Activated CD4-positive, alpha-beta memory T cell treated with anti-CD3 and anti-CD28 coated beads, Interleukin-2, amount 10 ng/mL, durations not matched to agents 7 days and 5 days (primary cell): ENCODE data around the gene IL1RL2. TPM values are rescaled to one million over a fixed set of nuclear protein-coding genes. Genes with fewer than 3 reads are reported as not detected.

Experiments used
- CTCF ChIA-PET: fragments of 350-600 bp; sonication (Branson Sonifier 250); formaldehyde crosslinking; loops from one replicate; lab custom pipeline; 2021; ENCODE audit warnings: antibody characterized with exemption, inconsistent platforms; lab: Charles Lee
- POLR2A ChIA-PET: fragments of 350-600 bp; sonication (Branson Sonifier 250); formaldehyde crosslinking; loops from one replicate; lab custom pipeline; 2021; ENCODE audit warnings: antibody characterized with exemption; lab: Charles Lee
- DNase-seq: peaks from one replicate; pipeline ENCODE4 v3.0.0-alpha.2; 2020
- H3K27ac Mint-ChIP-seq: one replicate; pipeline ENCODE4 v1.8.0; 2021; ENCODE audit warnings: mild to moderate bottlenecking, mixed read lengths
- H3K27me3 Mint-ChIP-seq: one replicate; pipeline ENCODE4 v1.8.0; 2021; ENCODE audit warnings: mixed read lengths
- H3K36me3 Mint-ChIP-seq: one replicate; pipeline ENCODE4 v1.8.0; 2021; ENCODE audit warnings: low read depth, mixed read lengths
- H3K4me1 Mint-ChIP-seq: one replicate; pipeline ENCODE4 v1.8.0; 2021; ENCODE audit warnings: mixed read lengths
- H3K4me3 Mint-ChIP-seq: one replicate; pipeline ENCODE4 v1.8.0; 2021; ENCODE audit warnings: mild to moderate bottlenecking, mixed read lengths
- H3K9me3 Mint-ChIP-seq: one replicate; pipeline ENCODE4 v1.8.0; 2021; ENCODE audit warnings: mixed read lengths
- total RNA-seq, 2 experiments: library from RNA; stranded (reverse); gene quantifications; one replicate each; pipeline ENCODE4 v1.2.3, GENCODE V29; 2021

IL1RL2 gene
- total RNA-seq, 2 experiments from 2014 or later, result not detected

GRCh38 chr2:102238778-102239177, 52.0 kb downstream of the IL1RL2 start:
- DNase-seq, result no peak
- Mint-ChIP-seq H3K27me3 (peaks cover 11% of the 10 kb centered on the region), H3K4me1 (peaks cover 50% of the 10 kb centered on the region), H3K9me3 (no peaks in the 10 kb centered on the region), H3K4me3 (no peak overlapping the region), H3K36me3 (no peaks in the 10 kb centered on the region), H3K27ac (no peak overlapping the region)
- ChIA-PET POLR2A (no interaction called here), CTCF (interaction anchor here (3.1 to 4.8 kb wide), 5 partner anchors 13 to 354 kb away, joined by 43 to 95 read pairs (median 71); no protein-coding TSS in a partner anchor)

- POLR2A ChIA-PET, result interaction anchor here (0.8 kb wide), 1 partner anchor 204 kb away, joined by 3 read pairs; no protein-coding TSS in a partner anchor
- Mint-ChIP-seq H3K4me1 (peaks cover 44% of the 10 kb centered on the region), H3K4me3 (no peak overlapping the region), H3K27ac (no peak overlapping the region), H3K27me3 (peaks cover 11% of the 10 kb centered on the region), H3K36me3 (no peaks in the 10 kb centered on the region), H3K9me3 (no peaks in the 10 kb centered on the region)
- CTCF ChIA-PET, result interaction anchor here (0.6 to 4.8 kb wide), 21 partner anchors 10 to 366 kb away, joined by 3 to 95 read pairs (median 13); partner anchors contain the start of gene IL18R1
- DNase-seq, result no peak
Measured at GRCh38 chr2:102239344-102239743, 52.5 kb downstream of the IL1RL2 start.

GRCh38 chr2:102240640-102241370, 54.0 kb downstream of the IL1RL2 start:
- no peaks in the 10 kb centered on the region for H3K36me3 Mint-ChIP-seq
- ChIA-PET POLR2A (interaction anchor here (0.8 to 1.5 kb wide), 11 partner anchors 10 to 357 kb away, joined by 3 to 9 read pairs (median 3); no protein-coding TSS in a partner anchor), CTCF (interaction anchor here (0.6 to 4.8 kb wide), 113 partner anchors 8 to 960 kb away, joined by 3 to 95 read pairs (median 4); partner anchors contain the start of genes IL18R1, IL18RAP and IL1R1)
- H3K4me3 Mint-ChIP-seq, result no peak overlapping the region
- H3K27me3 Mint-ChIP-seq, result peaks cover 11% of the 10 kb centered on the region
- H3K4me1 Mint-ChIP-seq, result peaks cover 33% of the 10 kb centered on the region
- DNase-seq, result peak; percentile 89
- H3K9me3 Mint-ChIP-seq, result no peaks in the 10 kb centered on the region
- peak overlapping the region; percentile 18 for H3K27ac Mint-ChIP-seq

GRCh38 chr2:102241616-102242305, 54.9 kb downstream of the IL1RL2 start:
- ChIA-PET POLR2A (interaction anchor here (1.5 kb wide), 2 partner anchors 11 to 234 kb away, joined by 5 to 9 read pairs; no protein-coding TSS in a partner anchor), CTCF (interaction anchor here (1.1 to 4.8 kb wide), 20 partner anchors 10 to 376 kb away, joined by 3 to 95 read pairs (median 11); partner anchors contain the start of gene IL18R1)
- Mint-ChIP-seq H3K36me3 (no peaks in the 10 kb centered on the region), H3K27ac (no peak overlapping the region), H3K4me3 (no peak overlapping the region), H3K9me3 (no peaks in the 10 kb centered on the region), H3K4me1 (peaks cover 33% of the 10 kb centered on the region), H3K27me3 (peaks cover 11% of the 10 kb centered on the region)
- no peak for DNase-seq

- peaks cover 12% of the 10 kb centered on the region for H3K4me1 Mint-ChIP-seq
- no peak for DNase-seq
- no peak overlapping the region for H3K4me3 Mint-ChIP-seq
- peaks cover 13% of the 10 kb centered on the region for H3K27me3 Mint-ChIP-seq
- ChIA-PET POLR2A (no interaction called here), CTCF (interaction anchor here (1.1 kb wide), 1 partner anchor 225 kb away, joined by 5 read pairs; no protein-coding TSS in a partner anchor)
- H3K9me3 Mint-ChIP-seq, result no peaks in the 10 kb centered on the region
- no peaks in the 10 kb centered on the region for H3K36me3 Mint-ChIP-seq
- no peak overlapping the region for H3K27ac Mint-ChIP-seq
Measured at GRCh38 chr2:102245266-102246151, 58.7 kb downstream of the IL1RL2 start.

- H3K27ac Mint-ChIP-seq, result no peak overlapping the region
- peaks cover 6% of the 10 kb centered on the region for H3K27me3 Mint-ChIP-seq
- H3K4me3 Mint-ChIP-seq, result no peak overlapping the region
- no peaks in the 10 kb centered on the region for H3K9me3 Mint-ChIP-seq
- no peak for DNase-seq
- POLR2A ChIA-PET, result interaction anchor here (0.8 to 2.0 kb wide), 6 partner anchors 10 to 192 kb away, joined by 3 to 10 read pairs (median 4); partner anchors contain the start of gene IL18R1
- peaks cover 6% of the 10 kb centered on the region for H3K36me3 Mint-ChIP-seq
- H3K4me1 Mint-ChIP-seq, result peaks cover 38% of the 10 kb centered on the region
- CTCF ChIA-PET, result interaction anchor here (0.7 to 5.0 kb wide), 14 partner anchors 10 to 244 kb away, joined by 3 to 71 read pairs (median 4); no protein-coding TSS in a partner anchor
Measured at GRCh38 chr2:102250278-102250821, 63.5 kb downstream of the IL1RL2 start.

- Mint-ChIP-seq H3K27ac (peak overlapping the region; percentile 61), H3K4me3 (peak overlapping the region; percentile 76), H3K4me1 (peaks cover 41% of the 10 kb centered on the region), H3K9me3 (peaks cover 1% of the 10 kb centered on the region), H3K27me3 (peaks cover 6% of the 10 kb centered on the region), H3K36me3 (peaks cover 8% of the 10 kb centered on the region)
- ChIA-PET CTCF (interaction anchor here (0.6 to 5.0 kb wide), 33 partner anchors 10 to 252 kb away, joined by 3 to 71 read pairs (median 4); partner anchors contain the start of gene IL18R1), POLR2A (interaction anchor here (0.8 to 2.1 kb wide), 10 partner anchors 10 to 191 kb away, joined by 3 to 10 read pairs (median 4); partner anchors contain the start of gene IL18R1)
- peak; percentile 69 for DNase-seq
Measured at GRCh38 chr2:102251042-102251848, 64.4 kb downstream of the IL1RL2 start.

GRCh38 chr2:102251849-102252203, 65.0 kb downstream of the IL1RL2 start:
- no peak overlapping the region for H3K4me3 Mint-ChIP-seq
- H3K27ac Mint-ChIP-seq, result no peak overlapping the region
- H3K4me1 Mint-ChIP-seq, result peaks cover 46% of the 10 kb centered on the region
- ChIA-PET CTCF (interaction anchor here (0.6 to 5.0 kb wide), 26 partner anchors 9 to 253 kb away, joined by 3 to 71 read pairs (median 4); partner anchors contain the start of gene IL18R1), POLR2A (interaction anchor here (1.0 to 2.1 kb wide), 5 partner anchors 11 to 167 kb away, joined by 3 to 10 read pairs (median 5); partner anchors contain the start of gene IL18R1)
- H3K9me3 Mint-ChIP-seq, result peaks cover 2% of the 10 kb centered on the region
- no peak for DNase-seq
- peaks cover 10% of the 10 kb centered on the region for H3K36me3 Mint-ChIP-seq
- H3K27me3 Mint-ChIP-seq, result peaks cover 6% of the 10 kb centered on the region

- no peak for DNase-seq
- Mint-ChIP-seq H3K36me3 (peaks cover 10% of the 10 kb centered on the region), H3K4me1 (peaks cover 50% of the 10 kb centered on the region), H3K27ac (peak overlapping the region; percentile 58), H3K9me3 (peaks cover 5% of the 10 kb centered on the region), H3K27me3 (peaks cover 6% of the 10 kb centered on the region), H3K4me3 (no peak overlapping the region)
- POLR2A ChIA-PET, result interaction anchor here (1.5 to 2.1 kb wide), 4 partner anchors 12 to 167 kb away, joined by 4 to 10 read pairs (median 7); partner anchors contain the start of gene IL18R1
- CTCF ChIA-PET, result interaction anchor here (0.6 to 5.0 kb wide), 25 partner anchors 9 to 253 kb away, joined by 3 to 71 read pairs (median 4); partner anchors contain the start of gene IL18R1
Measured at GRCh38 chr2:102252236-102252635, 65.4 kb downstream of the IL1RL2 start.

- Mint-ChIP-seq H3K27ac (peak overlapping the region; percentile 58), H3K36me3 (peaks cover 17% of the 10 kb centered on the region), H3K9me3 (peaks cover 8% of the 10 kb centered on the region), H3K27me3 (peaks cover 6% of the 10 kb centered on the region), H3K4me3 (no peak overlapping the region), H3K4me1 (peaks cover 61% of the 10 kb centered on the region)
- DNase-seq, result peak; percentile 46
- CTCF ChIA-PET, result interaction anchor here (0.9 to 5.0 kb wide), 11 partner anchors 8 to 233 kb away, joined by 3 to 71 read pairs (median 4); partner anchors contain the start of gene IL18R1
- POLR2A ChIA-PET, result interaction anchor here (1.0 to 2.1 kb wide), 6 partner anchors 13 to 166 kb away, joined by 3 to 9 read pairs (median 4); no protein-coding TSS in a partner anchor
Measured at GRCh38 chr2:102253140-102253752, 66.4 kb downstream of the IL1RL2 start.
